Stimulated activated CD8-positive, alpha-beta memory T cell treated with anti-CD3 and anti-CD28 coated beads, Interleukin-12 subunit alpha, Interleukin-12 subunit beta, amount 100 ng/mL, for 24 hours (primary cell): ENCODE data around the gene ITGBL1.

Experiments
- DNase-seq: peaks from one replicate; pipeline ENCODE4 v3.0.0-alpha.2; 2020; ENCODE audit errors: extremely low read depth

ITGBL1 gene

GRCh38 chr13:101697745-101698144 is 245.3 kb downstream of the ITGBL1 start:
- no peak for DNase-seq

DNA sequence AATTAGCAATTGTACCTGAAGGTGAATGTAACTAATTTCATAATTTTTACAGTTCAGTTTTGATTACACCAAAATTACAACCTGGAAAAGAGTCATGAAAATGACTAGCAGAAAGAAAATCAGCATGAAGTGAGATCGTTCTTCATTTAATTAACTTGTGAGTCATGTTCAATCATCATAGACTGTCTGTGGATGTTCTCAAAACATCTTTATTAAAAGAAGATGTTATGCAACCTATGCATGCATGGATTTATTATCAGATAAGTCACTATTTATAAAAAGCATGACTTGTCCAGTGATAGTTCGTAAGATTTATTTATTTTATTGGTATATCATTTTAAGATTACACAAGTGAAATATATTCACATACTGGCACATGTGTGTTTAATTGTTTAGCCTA is 245.9 kb downstream of the ITGBL1 start:
- no peak for DNase-seq

GRCh38 chr13:101700598-101700997 is 248.1 kb downstream of the ITGBL1 start:
- no peak for DNase-seq

- DNase-seq: no peak
Measured at GRCh38 chr13:101703081-101703480, 250.6 kb downstream of the ITGBL1 start.

DNA sequence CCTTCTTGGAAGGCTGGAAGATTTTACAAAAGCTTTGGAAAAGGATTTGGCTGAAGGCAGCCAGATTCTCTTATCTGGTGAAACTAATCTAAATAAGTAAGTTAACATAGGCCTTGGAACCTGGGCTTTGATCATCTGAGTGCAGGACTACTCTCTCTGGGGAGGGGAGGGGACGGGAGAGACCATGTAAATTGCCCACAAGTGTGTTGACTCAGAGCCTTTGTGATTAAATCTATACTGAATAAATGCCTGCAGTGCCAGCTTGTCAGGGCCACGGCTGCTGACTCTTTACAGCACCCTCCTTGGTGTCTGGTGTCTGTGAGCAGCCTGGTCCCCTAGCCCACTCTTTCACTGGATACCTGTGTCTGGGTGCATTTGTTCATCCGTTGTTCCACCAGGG is 251.4 kb downstream of the ITGBL1 start:
- DNase-seq: no peak

GRCh38 chr13:101706651-101707050 is 254.2 kb downstream of the ITGBL1 start:
- no peak for DNase-seq

GRCh38 chr13:101707659-101708058 is 255.2 kb downstream of the ITGBL1 start:
- DNase-seq: no peak

- DNase-seq: no peak
Measured at GRCh38 chr13:101708115-101708514, 255.6 kb downstream of the ITGBL1 start.

DNA sequence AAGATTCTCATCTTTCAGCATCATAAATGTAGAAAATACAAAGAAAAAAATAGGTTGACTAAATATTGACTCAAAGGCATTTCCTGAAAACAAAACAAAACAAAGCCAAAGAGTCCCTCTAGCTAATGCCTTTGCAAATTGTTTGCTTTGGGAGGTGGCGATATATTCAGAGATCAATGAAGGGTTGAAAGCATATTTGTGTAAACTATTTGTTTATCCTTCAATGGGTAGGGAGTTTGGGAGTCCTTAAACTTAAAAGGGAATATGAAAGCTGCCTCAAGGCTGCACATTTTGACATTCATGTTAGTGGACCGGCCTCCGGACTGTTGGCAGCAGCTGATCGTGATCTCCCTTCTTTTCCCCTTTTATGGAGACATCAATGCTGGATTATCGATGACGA is 257.5 kb downstream of the ITGBL1 start:
- DNase-seq: no peak

GRCh38 chr13:101711307-101712025 is 259.0 kb downstream of the ITGBL1 start:
- DNase-seq: no peak

DNA sequence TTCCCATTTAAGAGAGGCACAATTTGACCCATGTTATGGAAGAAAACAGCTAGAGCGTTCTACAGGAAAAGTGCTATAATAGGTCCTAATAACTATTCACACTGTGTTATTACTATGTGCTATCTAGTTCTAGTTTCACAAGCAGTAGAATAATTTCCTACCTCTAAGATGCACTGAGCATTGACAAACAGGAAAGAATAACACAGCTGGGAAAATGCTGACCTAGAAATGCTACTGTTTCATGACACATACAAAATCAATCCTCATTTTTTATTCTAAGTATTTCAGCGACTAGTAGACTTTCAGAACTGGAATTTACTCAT is 259.5 kb downstream of the ITGBL1 start:
- no peak for DNase-seq

- DNase-seq: no peak
Measured at GRCh38 chr13:101714195-101714594, 261.7 kb downstream of the ITGBL1 start.

DNA sequence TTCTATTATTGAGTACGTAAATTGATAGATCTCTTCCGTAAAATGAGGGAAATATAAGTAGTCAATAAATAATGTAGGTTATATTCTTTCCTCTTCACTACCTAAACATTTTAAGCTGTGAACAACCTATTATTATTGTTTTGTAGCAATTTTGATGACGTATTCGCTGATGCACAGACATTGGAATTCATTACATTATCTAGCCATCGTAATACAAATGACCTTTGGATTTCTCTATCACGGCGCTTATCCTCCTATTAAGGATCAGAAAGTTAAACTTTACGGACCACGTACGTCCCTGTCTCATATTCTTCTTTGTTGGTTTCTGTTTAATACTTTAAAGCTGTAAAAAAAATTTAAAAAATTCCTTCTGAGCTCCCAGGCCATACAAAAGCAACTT is 264.9 kb downstream of the ITGBL1 start:
- DNase-seq: no peak

DNA sequence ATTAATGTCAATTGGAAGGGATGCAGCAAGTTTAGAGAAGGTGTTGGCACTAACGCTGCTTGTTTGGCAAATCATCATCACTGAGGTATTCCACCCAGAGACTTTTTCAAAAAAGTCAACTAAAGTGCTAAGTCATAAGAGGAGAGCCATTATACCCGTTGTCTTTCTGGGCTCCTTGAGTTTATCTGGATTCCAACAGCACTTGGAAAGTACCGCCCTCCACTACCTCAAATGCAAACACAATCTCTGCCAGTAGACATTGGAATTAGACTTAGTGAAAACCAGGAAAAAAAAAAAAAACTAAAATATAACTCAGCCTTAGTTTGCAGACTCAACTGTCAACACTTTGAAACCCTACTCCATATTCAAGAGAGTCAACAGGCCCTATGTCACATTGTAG is 266.0 kb downstream of the ITGBL1 start:
- DNase-seq: no peak

DNA sequence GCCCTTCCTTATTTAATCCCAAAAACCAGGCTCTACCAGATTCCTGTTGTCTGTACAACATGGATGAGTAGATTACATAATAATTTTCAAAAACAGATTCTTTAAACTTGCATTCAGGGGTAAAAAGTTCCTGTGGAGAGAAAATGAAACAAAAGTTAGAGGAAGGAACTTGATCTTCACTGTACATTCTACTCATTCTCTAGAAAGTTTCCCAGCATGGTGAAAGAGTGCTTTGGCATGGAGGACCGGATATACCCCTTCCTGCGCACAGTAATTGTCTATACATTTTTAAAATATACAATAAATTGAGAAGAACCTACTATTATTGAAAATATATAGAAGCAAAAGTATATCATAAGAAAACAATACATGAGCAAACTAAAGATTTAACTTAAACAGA is 274.2 kb downstream of the ITGBL1 start:
- no peak for DNase-seq

DNA sequence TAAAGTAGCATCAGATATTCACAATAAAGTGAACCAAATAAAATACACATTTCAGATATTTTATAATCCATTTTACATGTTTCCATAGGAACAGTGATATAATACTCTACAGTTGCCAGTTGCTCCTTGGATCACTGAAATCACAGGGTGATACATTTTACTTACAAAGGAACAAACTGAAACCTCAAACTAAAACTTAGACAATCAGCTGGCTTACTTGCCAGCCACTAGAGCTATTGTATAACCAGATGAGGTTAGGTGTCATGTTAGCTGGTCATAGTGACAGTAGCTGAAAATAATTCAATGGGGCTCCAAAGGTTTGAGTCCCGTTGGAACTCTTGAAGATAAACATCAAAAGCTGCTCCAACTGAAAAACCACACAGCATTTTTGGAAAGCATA is 274.6 kb downstream of the ITGBL1 start:
- DNase-seq: no peak

- DNase-seq: no peak
Measured at GRCh38 chr13:101728021-101728420, 275.5 kb downstream of the ITGBL1 start.

DNA sequence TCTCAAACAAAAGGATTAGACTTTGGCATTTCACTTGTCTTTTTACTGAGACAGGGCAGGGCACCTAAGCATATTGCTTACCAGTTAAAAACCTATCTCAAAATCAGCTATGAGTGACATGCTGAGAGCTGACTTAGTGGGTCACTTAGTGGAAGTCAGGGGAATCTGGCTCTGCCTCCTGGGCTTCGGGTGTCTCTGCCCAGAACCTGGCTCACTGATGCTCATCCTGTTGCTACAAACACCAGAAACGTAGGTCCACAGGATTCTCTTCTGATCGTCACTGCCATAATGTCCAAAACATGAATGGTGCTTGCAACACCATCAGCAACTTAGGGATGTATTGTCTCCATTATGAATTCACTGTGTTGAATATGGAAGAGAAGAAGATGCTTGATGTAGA is 276.1 kb downstream of the ITGBL1 start:
- DNase-seq: no peak

DNA sequence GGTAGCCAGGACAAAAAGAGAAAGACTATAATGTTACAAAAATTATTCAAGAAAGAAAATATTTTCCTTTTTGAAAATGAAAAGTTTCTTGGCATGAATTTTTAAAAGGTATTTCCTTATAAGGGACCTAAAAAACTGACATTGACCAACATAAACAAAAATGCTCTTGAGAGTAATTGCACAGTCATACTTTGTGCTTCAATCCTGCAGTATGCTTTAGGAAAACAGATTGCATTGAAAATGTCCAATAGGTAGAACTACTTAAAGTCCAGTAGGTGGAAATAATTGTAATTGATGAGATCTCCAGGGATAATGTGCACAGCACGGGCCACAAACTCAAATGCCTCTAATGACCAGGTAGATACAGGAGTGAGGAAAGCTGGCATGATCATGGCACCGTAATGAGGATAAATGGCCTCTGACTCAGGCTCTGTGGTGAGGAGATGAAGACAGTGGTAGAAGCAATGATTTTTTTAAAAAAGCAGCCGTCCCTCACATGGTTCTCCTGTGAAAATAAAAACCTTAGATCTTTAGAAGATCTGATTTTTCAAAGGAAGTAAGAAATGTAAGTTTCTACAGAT is 278.0 kb downstream of the ITGBL1 start:
- DNase-seq: no peak

DNA sequence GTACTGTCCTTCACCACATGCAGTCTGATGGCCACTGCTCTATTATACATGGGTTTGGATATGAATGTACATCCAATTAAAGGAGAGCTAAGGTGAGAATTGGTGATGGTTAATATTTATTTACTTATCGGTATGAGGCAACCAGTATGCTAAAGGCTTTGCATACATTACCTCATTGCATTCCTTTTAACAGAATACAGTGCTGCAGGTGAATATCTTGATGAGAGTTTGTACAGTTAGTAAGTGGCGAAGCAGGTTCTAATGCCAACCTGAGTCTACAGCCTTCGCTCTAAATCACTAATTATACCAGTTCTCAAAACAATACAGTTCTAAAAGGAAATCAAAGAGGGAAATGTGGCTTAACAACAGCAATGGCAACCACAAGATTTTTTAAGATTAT is 284.1 kb downstream of the ITGBL1 start:
- no peak for DNase-seq

GRCh38 chr13:101738336-101738735 is 285.9 kb downstream of the ITGBL1 start:
- DNase-seq: no peak

DNA sequence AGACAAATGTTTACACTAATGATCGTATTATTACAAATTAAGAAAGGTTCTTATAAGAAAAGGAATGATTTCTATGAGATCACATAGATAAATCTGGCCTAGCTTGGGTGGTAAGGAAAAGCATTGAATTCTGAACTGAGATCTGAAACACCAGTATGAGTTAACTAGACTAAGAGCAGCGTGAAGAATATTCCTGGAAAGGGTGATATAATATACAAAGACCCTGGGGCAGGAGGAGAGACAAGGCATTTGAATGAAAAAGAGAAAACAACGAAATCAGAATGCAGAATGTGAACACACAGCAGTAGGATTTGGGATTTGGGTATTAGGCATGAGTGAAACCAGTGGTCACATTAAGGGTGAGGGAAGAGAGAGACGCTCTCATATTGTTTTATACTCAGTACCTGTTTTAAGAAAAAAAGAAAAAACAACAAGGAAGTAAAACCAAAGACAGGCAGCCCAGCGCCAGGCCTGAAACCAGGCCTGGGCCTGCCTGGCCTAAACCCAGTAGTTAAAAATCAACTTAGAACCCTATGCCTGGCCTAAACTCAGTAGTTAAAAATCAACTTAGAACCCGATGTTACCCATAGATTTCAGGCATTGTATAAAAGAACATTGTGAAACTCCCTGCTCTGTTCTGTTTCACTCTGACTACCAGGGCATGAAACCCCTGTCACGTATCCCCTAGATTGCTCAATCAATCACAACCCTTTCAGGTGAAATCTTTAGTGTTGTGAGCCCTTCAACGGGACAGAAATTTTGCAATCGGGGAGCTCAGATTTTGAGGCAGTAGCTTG is 287.1 kb downstream of the ITGBL1 start:
- DNase-seq: no peak

GRCh38 chr13:101746513-101746912 is 294.0 kb downstream of the ITGBL1 start:
- DNase-seq: no peak
